Subcutaneous adipose tissue (tissue), 4 donors: ENCODE measurements around the gene ARL6IP5. TPM values are rescaled to one million over a fixed set of nuclear protein-coding genes. Genes with fewer than 3 reads are reported as not detected.

Experiments
- CTCF ChIP-seq: fragments of 450-650 bp; IDR thresholded peaks from one replicate; pipeline ENCODE4 v1.5.1; 2016; ENCODE audit warnings: low read depth, mild to moderate bottlenecking, control low read depth, antibody characterized with exemption, moderate library complexity
- total RNA-seq, 4 donors: library from RNA; depleted of rRNA; stranded (reverse); fragments of >200 nt; gene quantifications; one replicate each; pipeline ENCODE4 v1.1.0, GENCODE V29; 2016

The ARL6IP5 gene
- total RNA-seq, 4 donors from 2014 or later = 162 to 329 (median 264) TPM

DNA sequence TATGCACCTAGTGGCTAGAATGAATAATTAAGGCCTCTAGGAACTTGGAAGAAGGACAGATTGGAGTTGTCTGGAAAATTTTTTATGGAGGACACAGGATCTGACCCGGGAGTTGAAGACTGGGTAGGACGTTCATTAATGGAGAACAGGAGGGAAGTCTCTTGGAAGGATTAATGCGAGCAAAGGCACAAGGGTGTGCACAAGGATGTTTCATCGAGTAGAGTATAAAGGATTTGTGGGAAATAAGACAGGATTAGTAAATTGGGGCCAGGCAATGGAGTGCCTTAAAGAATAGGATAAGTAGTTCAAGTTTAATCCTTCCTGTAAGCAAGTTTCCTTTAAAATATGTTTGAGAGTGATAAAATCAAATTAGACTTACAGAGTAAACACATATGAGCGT, 23.1 kb downstream of the ARL6IP5 start:
- TF ChIP-seq CTCF = no peak

- TF ChIP-seq CTCF = no peak
Observed at GRCh38 chr3:69108811-69109210, 24.1 kb downstream of the ARL6IP5 start.

GRCh38 chr3:69110941-69111546, 26.3 kb downstream of the ARL6IP5 start:
- TF ChIP-seq CTCF = no peak

DNA sequence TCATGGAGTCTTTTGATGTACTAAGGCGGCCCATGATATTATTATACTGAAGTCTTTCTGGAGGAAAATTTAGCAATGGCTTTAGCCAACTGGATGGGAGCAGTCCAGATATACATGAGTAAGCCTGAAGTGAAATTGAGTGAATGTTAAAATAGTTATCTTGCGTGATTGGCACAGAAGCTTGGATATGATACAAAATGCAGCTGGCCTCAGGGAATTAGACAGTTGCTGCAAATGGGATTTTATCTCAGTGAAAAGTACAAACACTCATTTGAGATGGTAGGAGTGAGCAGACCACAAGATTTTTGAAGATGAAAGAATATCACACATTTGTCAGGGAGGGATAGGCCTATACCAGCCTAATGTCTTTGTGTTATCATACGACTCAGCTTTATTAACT, 28.8 kb downstream of the ARL6IP5 start:
- TF ChIP-seq CTCF = no peak

DNA sequence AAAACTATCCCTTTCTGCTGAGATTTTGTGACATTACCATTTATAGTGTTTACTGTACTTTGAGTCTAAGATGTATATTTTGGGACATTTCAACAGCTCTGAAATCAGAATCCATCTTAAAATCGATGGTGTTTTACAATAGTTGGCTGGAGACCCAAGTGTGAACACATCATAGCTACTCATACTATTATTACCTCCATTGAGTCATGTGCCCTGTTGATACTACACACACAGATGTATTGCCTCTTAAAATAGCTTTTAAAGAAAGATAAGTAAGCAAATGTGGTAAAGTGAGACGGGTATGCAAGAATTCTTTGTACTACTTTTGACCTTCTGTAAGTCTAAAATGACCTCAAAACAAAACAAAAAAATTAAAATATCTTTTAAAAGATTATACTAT, 31.0 kb downstream of the ARL6IP5 start:
- TF ChIP-seq CTCF = no peak

GRCh38 chr3:69116162-69116561, 31.4 kb downstream of the ARL6IP5 start:
- no peak for TF ChIP-seq CTCF

DNA sequence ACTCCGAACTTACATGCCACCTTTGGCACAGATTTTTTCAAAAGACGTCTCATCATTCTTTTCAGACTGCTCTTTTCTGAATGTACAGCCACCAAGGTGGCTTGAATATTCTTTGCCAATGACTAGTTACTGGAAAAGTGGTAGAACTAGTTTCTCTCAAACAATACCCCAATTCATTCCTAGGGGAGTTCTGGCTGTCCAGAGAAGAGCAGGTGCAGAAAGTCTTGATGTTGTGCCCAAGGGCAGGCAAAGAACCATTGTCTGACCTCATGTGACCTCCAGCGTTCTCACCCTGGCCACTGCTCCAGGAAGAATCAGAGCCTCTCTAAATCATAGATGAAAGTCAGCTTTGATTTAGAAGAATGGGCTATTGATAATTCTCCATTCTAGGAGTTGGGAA, 32.2 kb downstream of the ARL6IP5 start:
- no peak for TF ChIP-seq CTCF
